GM19193 (cell line): ENCODE data around the gene ANKRD23.

ENCODE experiments used
- POLR2A ChIP-seq: IDR thresholded peaks from 4 replicates; pipeline ENCODE4 v1.6.1; 2011; ENCODE audit not compliant: insufficient read depth, insufficient read length; ENCODE audit errors: extremely low read depth

ANKRD23 gene

GRCh38 chr2:96880891-96881273, 37.1 kb upstream of the ANKRD23 start:
- TF ChIP-seq POLR2A, result no peak

DNA sequence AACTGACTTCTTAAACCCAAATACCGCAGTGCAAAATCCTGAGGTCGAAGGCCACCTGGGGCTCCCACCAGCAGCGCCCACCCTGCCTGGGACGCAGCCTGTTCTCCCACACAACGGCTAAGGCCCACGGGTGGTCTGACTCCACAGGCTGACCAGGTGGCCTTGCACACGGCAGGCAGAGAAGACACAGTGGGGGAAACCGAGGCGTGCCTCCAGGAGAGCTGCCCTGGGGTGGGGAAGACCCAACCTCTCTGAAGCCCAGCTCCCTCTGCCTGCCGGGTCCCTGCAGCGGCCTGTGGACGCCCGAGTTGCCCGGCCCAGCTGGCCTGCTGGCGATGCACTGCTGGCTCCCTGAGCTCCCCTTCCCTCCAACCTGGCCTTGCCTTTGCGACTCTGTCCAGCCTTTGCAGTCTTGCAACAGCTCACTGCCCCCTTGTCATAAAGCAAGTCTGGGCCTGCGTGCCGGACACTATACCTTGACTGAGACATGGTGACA, 35.8 kb upstream of the ANKRD23 start:
- TF ChIP-seq POLR2A, result no peak

DNA sequence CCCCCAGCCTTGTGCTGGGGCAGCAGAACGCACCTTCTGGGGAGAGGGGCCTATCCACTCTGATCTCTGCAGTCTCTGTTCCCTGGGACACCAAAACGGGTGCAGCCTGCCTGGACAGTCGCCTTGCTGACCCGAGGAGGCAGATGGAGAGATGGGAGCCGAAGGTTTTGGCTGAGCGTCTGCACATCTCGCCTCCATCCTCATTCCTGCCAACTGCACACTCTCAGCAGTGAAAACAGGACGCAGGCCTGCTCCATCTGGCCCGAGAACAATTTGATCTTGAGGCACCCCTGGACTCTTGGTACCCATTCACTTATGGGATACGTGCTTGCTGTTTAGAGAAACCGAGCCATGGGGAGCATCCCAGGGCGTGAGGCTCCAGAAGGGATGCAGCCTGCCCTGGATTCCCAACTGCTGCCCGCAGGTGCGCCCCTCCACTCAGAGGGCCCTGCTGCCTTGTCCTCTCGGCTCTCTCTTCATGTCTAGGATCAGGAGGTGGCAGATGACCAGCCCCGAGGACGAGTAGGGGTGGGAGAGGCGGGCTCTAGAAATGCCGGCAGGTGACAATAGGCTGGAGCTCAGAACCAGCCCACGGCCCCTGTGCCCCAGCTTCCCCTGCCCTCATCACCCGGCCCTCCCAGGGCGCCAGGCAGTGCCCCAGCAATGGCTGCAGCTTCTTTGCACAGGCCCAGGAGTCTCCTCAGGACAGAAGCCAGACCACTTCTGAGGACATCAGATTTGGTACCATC, 35.1 kb upstream of the ANKRD23 start:
- no peak for TF ChIP-seq POLR2A

DNA sequence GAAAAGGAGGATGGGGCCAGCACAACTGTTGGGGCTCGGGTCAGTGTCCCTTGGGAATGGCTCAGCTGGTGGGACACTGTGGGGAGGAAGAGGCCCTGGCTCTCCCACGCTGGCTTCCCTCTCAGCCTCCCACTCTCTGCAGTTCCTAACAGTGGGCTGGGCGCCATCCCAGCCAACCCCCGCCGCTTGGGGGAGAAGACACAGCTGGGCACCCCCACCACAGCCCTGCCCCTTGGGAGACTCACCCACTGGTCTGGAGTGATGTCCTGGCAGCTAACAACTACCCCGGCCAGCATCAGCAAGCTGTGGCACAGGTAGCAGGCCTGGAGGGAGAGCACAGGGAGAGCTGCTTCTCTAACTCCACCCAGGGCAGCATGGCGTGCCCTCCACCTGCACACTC, 34.4 kb upstream of the ANKRD23 start:
- TF ChIP-seq POLR2A, result no peak

GRCh38 chr2:96877631-96878092, 33.8 kb upstream of the ANKRD23 start:
- TF ChIP-seq POLR2A, result no peak

DNA sequence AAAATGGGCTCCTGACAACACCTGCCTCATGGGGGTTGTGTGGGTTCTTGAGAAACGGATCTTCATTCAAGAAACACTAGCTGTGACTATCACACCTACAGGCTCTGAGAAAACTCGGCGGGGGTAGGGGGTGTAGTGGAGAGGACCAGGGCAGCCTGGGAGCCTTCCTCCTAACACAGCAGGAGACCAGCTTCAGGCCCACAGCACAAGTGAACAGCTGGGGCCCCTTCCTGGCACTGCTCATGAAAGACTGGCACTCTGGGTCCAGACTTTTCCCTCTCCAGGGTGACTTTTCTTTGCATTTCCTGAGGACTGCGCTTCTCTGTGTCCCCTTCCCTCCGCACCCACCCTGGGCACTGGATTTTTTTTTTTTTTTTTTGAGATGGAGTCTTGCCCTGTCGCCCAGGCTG, 33.2 kb upstream of the ANKRD23 start:
- no peak for TF ChIP-seq POLR2A

GRCh38 chr2:96876269-96877041, 32.6 kb upstream of the ANKRD23 start:
- no peak for TF ChIP-seq POLR2A

- no peak for TF ChIP-seq POLR2A
Measured at GRCh38 chr2:96875498-96876268, 31.9 kb upstream of the ANKRD23 start.

DNA sequence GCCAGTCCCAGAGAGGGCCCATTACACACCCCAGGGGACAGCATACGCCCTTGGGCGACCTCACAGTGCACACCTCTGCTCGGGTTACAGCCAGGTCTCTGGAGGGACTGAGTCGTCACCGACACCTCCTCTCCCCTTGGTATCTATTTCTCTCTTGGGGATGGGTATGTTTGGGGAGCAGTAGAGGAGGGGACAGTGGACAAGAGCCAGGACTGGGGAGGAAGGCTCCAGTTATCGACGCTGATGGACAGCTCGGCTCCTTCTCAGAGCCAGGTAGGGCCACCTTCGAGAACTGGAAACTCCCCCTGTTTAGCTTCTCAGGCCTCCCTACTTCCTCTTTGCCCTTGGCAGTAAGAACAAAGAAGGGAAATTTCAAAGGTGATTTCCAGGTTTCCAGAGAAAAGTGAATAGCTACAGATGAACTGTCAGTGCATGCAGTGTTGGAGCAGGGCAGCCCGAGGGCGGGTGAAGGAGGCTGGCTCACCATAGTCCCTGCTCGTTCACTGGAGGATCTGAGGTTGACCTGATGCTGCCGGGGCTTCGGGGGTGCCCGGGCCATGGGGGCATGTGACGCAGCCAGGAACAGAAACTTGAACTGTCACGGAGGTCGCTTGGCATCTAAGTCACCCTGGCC, 30.5 kb upstream of the ANKRD23 start:
- TF ChIP-seq POLR2A, result no peak

DNA sequence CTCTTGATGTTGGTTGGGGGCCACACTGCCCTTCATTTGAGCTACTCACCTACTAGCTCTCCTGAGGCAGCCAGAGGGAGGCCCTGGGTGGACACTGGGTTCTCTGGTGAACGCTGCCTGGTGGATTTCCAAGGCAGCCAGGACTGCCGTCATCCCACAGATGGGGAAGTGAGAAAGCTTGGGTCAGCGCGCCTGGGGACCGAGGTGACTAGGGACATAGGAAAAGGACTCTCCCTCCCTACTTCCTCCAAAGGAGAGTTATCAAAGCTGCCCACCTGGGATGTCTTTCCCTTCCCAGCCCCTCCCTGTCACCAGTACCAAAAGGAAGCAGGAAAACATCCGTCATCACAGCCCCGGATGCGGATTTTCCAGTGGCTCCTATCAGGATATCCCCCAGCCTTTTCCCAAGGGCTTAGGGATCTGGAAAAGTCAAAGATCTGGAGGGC, 29.9 kb upstream of the ANKRD23 start:
- no peak for TF ChIP-seq POLR2A

- no peak for TF ChIP-seq POLR2A
Measured at GRCh38 chr2:96872591-96873349, 28.9 kb upstream of the ANKRD23 start.

DNA sequence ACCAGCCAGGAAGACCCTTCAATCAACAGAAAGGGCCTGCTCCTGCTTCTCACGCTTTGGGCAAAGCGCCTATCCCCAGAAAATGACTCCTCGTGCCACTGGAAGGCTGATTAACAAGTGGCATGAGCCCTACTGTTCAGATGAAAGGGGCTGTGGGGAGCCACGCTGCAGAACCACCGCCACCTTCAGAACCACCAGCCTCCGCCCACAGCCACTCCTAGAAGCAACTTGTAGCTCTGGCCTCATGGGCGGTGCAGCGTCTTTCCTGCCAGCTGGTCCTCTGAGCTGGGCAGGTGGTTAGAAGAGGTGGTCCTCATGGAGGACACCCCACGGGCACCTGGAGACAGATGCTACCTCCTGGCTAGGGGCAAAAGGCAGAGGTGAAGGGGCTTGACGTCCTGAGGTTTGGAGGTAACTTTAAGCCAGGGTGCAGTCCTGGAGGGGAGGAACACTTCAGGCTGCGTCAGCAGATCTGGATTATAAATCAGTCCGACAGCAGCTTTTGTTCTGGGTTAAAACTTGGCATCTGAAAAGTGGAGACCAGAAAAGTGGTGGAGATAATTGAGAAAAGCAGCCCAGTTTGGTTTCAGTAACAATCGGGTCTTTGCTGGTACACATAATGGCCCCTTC, 26.9 kb upstream of the ANKRD23 start:
- no peak for TF ChIP-seq POLR2A

DNA sequence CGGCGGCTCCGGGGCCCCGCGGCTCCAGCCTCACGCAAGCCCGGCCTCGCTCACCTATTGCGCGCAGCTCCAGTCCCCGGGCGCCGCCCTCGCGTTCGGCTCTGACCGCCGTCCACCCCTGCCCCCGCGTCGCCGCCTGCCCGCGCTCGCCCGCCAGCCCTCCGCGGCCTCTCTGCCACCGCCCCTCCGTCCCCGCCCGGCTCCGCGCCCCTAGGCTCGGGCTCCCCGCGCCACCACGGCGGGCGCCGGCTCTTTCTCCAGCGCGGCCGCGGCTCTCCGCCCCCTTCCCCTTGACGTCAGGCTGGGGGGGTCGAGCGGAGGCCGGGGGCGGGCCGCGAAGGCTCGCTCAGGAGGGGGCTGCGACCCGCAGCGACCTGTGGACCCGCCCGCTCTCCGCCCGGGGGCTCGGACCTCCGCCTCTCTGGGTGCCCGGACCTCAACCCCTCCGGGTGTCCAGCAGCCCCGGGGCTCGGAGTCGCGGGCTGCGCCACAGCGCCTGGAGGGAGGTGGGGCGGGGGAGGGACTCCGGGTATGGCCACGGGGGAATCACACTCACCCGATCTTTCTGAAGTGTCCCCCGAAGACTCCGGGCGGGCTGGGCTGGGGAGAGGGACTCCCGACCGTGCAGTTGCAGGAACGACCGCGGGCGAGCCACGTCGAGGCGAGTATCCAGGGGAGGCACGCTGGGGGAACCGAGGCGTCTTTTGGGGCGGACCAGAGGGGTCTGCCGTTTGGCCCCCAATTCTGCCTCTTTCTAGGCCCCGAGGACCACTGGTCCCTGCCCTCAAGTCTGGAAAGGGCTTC, 26.2 kb upstream of the ANKRD23 start, which contains the start of gene SEMA4C:
Gene SEMA4C (minus strand): TSS at position 259 of the 804 bp plus-strand sequence. CDS start 2,194 bp downstream, outside the sequence.
- TF ChIP-seq POLR2A, result peak; percentile 39
